ENCODE results near the gene DST. TPM values are rescaled to one million over a fixed set of nuclear protein-coding genes. Genes with fewer than 3 reads are reported as not detected.
A peak's percentile ranks its signal among the peaks of the same experiment; 100 is the strongest.

DST gene
- 100 to 1,000 TPM; 410 to 588 (median 521) TPM for total RNA-seq

DNA sequence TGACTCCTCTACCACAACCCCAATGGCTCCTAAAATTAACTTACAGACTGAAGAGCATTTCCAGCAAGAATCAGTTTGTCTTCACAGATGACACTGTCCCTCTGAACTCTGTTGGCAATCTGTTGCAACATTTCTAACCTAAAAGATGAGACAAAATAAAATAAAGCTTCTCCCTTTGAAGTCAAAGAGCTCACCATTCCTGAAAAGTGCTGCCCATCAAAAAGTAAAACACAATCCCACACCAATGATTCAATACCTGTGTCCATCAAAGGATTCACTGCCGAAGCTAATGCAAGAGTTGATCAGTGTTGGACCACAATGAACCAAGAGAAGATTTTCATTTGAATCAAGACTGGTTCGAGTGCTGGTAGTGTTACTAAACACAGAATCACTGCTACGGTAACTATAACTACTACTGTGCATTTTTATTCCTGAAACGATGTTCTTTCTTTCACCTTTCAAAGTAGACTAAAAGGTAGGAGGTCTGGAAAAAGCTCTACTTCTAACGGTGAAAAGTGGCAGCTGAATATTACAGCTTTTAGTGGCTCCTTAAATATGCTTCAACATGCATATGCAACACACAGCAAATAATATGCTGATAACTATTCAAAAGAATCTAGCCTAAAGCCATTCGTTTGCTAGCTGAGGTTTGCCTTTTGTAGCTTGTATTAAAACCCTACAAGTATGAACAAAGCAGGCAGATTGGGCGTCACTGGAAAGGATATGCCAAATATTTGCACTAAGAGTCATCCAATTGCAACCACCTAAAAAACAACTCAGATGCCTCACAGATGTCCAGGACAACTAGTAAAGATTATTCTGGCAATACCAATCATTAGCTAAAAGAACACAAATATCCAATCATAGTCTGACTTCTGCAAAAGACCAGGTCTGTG, at the start of gene DST:
Gene DST, minus strand, starts transcription at position 524 of the 896 bp plus-strand sequence.
- Histone ChIP-seq H3K27ac (replicated peaks in 1 of 4) (peak within 1 kb of the TSS; percentile 9 to 60 (median 34)), H3K36me3 (peaks cover 0 to 65% (median 38%) of the 10 kb centered on the region in 4 donors), H3K9me3 (no peaks in the 10 kb centered on the region), H3K4me1 (peaks cover 3 to 41% (median 18%) of the 10 kb centered on the region in 4 donors), H3K27me3 (no peaks in the 10 kb centered on the region), H3K4me3 (no peak within 1 kb of the TSS)
- 76% methylated on average over 7 of the region's 7 CpGs for WGBS
- intact Hi-C loops (cut with DNase I), result no loop called here
- TF ChIP-seq EP300 (IDR thresholded peaks at IDR 0.05) (no peak), POLR2AphosphoS5 (IDR thresholded peaks at IDR 0.05) (peak in 1 of 2 donors; percentile 48), POLR2A (IDR thresholded peaks at IDR 0.05; ENCODE audit: low read depth) (no peak)
- TF ChIP-seq, protein P1, sequence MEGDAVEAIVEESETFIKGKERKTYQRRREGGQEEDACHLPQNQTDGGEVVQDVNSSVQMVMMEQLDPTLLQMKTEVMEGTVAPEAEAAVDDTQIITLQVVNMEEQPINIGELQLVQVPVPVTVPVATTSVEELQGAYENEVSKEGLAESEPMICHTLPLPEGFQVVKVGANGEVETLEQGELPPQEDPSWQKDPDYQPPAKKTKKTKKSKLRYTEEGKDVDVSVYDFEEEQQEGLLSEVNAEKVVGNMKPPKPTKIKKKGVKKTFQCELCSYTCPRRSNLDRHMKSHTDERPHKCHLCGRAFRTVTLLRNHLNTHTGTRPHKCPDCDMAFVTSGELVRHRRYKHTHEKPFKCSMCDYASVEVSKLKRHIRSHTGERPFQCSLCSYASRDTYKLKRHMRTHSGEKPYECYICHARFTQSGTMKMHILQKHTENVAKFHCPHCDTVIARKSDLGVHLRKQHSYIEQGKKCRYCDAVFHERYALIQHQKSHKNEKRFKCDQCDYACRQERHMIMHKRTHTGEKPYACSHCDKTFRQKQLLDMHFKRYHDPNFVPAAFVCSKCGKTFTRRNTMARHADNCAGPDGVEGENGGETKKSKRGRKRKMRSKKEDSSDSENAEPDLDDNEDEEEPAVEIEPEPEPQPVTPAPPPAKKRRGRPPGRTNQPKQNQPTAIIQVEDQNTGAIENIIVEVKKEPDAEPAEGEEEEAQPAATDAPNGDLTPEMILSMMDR (IDR thresholded peaks at IDR 0.05), result no peak
- no peak for DNase-seq (ENCODE audit: extremely low spot score)

DNA sequence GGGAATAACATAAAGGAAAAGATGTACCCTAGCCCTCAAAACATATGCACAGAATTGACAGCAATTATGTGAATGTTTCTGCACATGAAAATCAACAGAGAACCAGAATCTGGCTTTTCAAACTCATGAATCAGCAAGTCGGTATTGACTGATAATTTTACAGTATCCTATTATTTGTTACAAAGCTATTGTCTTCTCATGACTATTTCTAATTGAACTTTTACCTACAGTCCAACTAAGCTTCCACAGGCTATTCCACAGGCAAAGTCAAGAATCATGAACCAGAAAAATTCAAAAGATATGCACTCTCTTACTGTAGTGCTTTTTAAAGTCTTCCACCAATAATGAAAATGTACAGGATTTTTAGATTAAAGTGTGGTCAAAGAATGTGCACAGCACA, 49.1 kb upstream of the DST start:
- Histone ChIP-seq H3K36me3 (no peaks in the 10 kb centered on the region), H3K4me3 (peak overlapping the region; percentile 35 to 48 (median 45)), H3K27me3 (no peaks in the 10 kb centered on the region), H3K27ac (replicated peaks in 1 of 4) (peak overlapping the region; percentile 78 to 87 (median 80)), H3K9me3 (no peaks in the 10 kb centered on the region), H3K4me1 (peaks cover 10 to 75% (median 72%) of the 10 kb centered on the region in 4 donors)
- intact Hi-C loops (cut with DNase I), result loop anchor here (10.0 kb wide), 1 partner anchor 337 kb away; no protein-coding TSS in a partner anchor
- DNase-seq (ENCODE audit: extremely low spot score), result no peak
- 42% methylated on average over 1 of the region's 1 CpG for WGBS
- TF ChIP-seq POLR2A (IDR thresholded peaks at IDR 0.05; ENCODE audit: low read depth) (no peak), EP300 (IDR thresholded peaks at IDR 0.05) (no peak), POLR2AphosphoS5 (IDR thresholded peaks at IDR 0.05) (no peak)
- TF ChIP-seq, protein P1 (IDR thresholded peaks at IDR 0.05), result no peak

DNA sequence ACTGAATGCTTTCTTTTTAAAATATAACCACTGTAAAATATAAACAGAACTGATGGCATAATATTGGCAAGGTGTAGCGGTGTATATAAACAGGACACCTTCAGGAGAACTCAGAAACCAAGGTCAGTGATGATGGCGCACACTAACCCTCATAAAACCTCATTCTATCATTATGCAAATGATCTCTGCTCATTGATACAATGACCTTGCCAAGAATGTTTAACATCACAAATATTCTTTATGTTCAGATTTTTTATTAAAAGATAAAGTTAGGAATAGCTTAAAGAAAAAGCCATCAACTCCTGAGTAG, 48.6 kb upstream of the DST start:
- H3K4me3 ChIP-seq, result peak overlapping the region; percentile 35 to 48 (median 45)
- 42% methylated on average over 2 of the region's 2 CpGs for WGBS
- peaks cover 16 to 77% (median 76%) of the 10 kb centered on the region in 4 donors for H3K4me1 ChIP-seq

DNA sequence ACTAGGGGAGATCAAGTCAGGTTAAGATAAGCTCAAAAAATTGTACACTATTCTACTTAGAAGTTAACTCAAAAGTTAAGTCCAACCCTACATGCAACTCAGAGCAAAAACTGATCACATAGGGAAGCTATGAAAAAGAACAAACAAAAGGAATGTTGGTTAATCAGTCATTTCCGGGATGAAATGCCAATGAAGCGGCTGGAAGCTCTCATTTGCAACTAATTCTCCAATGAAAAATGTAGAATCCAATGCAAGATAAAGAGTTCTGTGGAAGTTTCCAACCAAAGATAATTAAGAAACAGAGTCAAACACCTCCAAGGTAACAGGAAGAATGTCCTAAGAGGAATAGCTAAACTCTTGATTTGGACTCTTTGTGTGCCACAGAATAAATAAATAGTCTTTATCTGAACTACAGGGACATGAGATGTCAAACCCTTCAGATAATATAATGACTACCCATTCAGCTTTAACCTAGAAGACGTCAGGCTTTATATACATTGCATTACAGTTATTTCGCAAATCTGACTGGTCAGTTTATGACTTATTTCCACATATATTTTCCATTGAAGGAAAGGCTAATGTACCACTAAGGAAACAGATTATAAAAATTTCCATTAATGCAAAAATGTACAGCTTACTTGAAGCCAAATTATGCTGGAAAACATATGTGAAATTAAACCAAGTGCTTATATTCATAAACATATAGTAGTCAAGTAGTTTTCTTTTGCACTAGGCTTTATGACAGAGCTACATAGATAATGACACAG, 48.0 kb upstream of the DST start:
- no peaks in the 10 kb centered on the region for H3K9me3 ChIP-seq
- no peak for TF ChIP-seq EP300 (IDR thresholded peaks at IDR 0.05)
- TF ChIP-seq, protein P1 (IDR thresholded peaks at IDR 0.05), result no peak
- TF ChIP-seq POLR2A (IDR thresholded peaks at IDR 0.05; ENCODE audit: low read depth), result no peak
- no peak for TF ChIP-seq POLR2AphosphoS5 (IDR thresholded peaks at IDR 0.05)
- no peak for DNase-seq (ENCODE audit: extremely low spot score)
- H3K27ac ChIP-seq (replicated peaks in 1 of 4), result peak overlapping the region; percentile 78 to 87 (median 80)
- H3K36me3 ChIP-seq, result no peaks in the 10 kb centered on the region
- H3K4me1 ChIP-seq, result peaks cover 21 to 83% (median 81%) of the 10 kb centered on the region in 4 donors
- intact Hi-C loops (cut with DNase I), result loop anchor here (10.0 kb wide), 1 partner anchor 336 kb away; no protein-coding TSS in a partner anchor
- peak overlapping the region; percentile 35 to 48 (median 45) for H3K4me3 ChIP-seq
- no peaks in the 10 kb centered on the region for H3K27me3 ChIP-seq
- 65% methylated on average over 4 of the region's 4 CpGs for WGBS

More for the DNA sequence above, 48.6 kb upstream of the DST start:
- H3K27ac ChIP-seq (replicated peaks in 1 of 4), result peak overlapping the region; percentile 78 to 87 (median 80)
- H3K36me3 ChIP-seq, result no peaks in the 10 kb centered on the region
- DNase-seq (ENCODE audit: extremely low spot score), result no peak
- no peaks in the 10 kb centered on the region for H3K9me3 ChIP-seq
- intact Hi-C loops (cut with DNase I), result loop anchor here (10.0 kb wide), 1 partner anchor 336 kb away; no protein-coding TSS in a partner anchor
- no peak for TF ChIP-seq POLR2AphosphoS5 (IDR thresholded peaks at IDR 0.05)
- TF ChIP-seq EP300 (IDR thresholded peaks at IDR 0.05), result no peak
- TF ChIP-seq POLR2A (IDR thresholded peaks at IDR 0.05; ENCODE audit: low read depth), result no peak
- TF ChIP-seq, protein P1 (IDR thresholded peaks at IDR 0.05), result no peak
- no peaks in the 10 kb centered on the region for H3K27me3 ChIP-seq

All from esophagus muscularis mucosa (tissue), 4 donors.